NB4 (cell line): ENCODE data around the gene DYNC1H1.

Experiments used
- MYC ChIP-seq: IDR thresholded peaks from 2 replicates; pipeline ENCODE4 v1.6.1; 2011; ENCODE audit warnings: low read depth, low read length
- POLR2A ChIP-seq: IDR thresholded peaks from 2 replicates; pipeline ENCODE4 v1.6.1; 2011; ENCODE audit warnings: mild to moderate bottlenecking; ENCODE audit not compliant: insufficient read length; ENCODE audit errors: extremely low read depth
- TF ChIP-seq, protein P1 (sequence below): IDR thresholded peaks from one replicate; pipeline ENCODE4 v1.5.1; 2012; ENCODE audit warnings: low read depth, low read length

DNA sequence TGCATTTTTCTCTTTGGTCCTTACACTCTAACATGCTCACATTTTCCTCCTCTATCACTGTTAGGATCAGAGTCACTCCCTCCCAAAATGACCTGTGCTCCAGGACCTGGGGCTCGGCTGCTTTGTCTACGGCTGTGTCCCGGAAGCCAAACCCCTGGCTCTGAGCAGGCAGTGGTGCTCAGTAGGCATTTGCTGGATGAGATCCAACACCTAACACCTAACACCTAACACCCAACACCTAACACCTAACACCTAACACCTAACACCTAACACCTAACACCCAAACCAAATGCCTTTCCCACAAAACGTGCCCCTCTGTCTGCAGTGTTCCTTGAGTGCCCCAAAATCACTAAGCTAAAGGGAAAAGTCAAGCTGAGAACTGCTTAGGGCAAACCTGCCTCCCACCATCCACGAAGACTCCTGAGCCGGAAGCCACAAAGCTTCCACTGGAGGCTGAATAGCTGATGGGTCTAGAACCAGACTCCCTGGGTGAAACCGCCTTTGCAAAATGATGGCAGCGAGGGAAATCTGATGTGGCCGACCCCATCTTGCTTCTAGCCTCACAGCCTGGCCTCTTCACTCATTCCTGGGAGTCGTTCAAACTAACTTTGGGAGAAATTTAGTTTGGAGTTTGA, 93.2 kb downstream of the DYNC1H1 start:
- TF ChIP-seq, protein P1, sequence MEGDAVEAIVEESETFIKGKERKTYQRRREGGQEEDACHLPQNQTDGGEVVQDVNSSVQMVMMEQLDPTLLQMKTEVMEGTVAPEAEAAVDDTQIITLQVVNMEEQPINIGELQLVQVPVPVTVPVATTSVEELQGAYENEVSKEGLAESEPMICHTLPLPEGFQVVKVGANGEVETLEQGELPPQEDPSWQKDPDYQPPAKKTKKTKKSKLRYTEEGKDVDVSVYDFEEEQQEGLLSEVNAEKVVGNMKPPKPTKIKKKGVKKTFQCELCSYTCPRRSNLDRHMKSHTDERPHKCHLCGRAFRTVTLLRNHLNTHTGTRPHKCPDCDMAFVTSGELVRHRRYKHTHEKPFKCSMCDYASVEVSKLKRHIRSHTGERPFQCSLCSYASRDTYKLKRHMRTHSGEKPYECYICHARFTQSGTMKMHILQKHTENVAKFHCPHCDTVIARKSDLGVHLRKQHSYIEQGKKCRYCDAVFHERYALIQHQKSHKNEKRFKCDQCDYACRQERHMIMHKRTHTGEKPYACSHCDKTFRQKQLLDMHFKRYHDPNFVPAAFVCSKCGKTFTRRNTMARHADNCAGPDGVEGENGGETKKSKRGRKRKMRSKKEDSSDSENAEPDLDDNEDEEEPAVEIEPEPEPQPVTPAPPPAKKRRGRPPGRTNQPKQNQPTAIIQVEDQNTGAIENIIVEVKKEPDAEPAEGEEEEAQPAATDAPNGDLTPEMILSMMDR = no peak
- TF ChIP-seq POLR2A (no peak), MYC (no peak)
